ENCODE measurements around the gene TBC1D22A.

The TBC1D22A gene

DNA sequence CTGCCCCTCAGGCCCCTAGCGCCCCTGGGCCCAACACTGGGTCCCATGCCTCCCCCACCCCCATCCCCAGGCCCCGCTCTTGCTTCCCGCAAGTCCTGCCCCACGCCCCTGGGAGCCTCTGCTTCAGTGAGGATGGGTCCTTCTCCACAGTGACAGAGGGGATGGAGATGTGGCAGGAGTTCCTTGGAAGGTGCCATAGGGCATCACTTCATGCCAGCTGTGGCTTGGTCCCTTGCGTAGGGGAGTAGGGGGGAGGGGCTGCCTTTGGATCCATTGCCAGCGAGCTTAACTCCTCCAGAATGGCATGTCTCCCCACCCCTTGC, 9.5 kb upstream of the TBC1D22A start:
- DNase-seq (ENCODE audit: low read depth in 1 of 2, low spot score in 1 of 2): no peak

DNA sequence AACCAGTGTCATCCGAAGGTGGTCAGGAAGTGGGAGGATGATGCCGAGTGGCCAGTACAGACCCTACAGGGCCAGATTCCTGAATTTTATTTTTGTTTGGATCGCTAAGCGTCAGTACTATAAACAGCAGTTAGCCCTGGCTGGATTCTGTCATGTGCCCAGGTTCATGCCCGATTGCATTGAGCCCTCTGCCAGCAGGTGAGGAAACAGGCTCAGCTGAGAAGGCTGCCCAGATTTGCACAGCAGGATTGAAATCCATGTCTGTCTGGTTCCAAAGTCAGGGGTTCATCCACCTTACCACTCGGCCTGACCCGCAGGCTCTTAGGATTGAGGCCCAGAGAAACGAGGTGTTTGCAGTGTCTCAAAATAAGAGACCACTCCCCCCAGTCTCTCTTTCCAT, 9.1 kb upstream of the TBC1D22A start:
- DNase-seq (ENCODE audit: low read depth in 1 of 2, low spot score in 1 of 2): no peak

DNA sequence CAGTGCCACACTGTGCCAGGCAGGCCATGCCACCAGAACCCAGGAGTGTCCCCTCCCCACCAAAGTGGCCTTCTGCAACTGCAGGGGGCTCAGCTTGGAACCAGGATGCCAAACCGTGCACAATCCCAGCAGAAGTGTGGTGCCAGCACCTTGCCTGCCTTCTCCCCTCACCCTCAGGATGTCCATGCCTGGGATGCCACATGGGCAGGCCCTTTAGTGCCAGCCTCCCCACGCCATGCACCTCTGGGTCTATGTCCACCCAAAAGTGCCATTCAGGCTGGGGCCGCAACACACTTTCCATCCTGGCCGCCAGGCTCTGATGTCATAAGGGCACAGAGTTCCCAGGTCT, 8.7 kb upstream of the TBC1D22A start:
- no peak for DNase-seq (ENCODE audit: low read depth in 1 of 2, low spot score in 1 of 2)

DNA sequence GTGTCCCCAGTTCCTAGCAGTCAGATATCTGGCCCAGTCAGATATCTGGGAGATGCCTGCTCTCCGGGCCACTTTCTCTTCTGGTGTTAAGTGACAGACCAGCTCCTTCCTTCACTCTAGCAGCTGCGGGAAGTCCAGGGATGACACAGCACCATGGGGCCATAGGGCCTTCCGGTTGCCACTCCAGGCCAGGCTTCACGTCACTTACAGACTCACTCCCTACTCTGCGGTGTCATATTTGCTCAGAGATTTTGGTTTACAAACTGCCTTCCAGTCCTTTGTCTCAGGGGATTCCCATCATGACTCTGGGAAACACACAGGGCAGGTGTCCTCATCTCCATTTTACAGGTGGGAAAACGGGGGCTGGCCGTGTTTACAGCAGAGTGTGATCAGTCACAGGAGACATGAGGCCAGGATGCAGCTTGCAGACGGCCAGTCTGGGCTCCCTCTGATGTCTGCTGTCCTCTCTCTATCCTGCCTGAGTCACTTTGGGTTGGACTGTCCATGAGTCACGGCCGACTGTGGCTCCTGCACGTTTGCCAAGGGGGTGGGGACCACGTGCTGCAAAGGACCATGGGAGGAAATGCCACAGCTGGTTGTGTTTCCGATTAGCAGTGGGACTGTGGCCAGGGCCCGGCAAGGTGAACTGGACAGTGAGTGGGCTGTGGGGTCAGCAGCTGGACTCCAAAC, 8.2 kb upstream of the TBC1D22A start:
- DNase-seq (ENCODE audit: low read depth in 1 of 2, low spot score in 1 of 2): no peak

DNA sequence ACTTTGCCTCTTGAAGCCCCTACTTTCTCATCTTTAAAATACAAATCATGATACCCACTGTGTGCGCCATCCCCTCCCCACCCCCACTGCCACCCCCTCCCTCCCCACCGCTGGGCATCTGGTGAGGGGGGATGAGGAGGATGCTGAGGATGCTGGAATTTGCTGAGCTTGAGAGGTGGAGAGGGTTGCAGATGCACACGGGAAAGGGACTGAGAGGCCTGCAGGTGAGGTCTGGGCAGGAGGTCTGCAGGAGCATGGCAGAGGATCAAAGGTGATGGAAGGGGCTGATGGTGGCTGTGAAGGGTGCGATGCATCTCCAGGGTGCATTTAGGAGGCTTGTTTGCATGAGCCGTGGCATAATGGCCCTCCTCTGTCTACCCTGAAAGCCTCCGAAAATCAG, 7.6 kb upstream of the TBC1D22A start:
- no peak for DNase-seq (ENCODE audit: low read depth in 1 of 2, low spot score in 1 of 2)

DNA sequence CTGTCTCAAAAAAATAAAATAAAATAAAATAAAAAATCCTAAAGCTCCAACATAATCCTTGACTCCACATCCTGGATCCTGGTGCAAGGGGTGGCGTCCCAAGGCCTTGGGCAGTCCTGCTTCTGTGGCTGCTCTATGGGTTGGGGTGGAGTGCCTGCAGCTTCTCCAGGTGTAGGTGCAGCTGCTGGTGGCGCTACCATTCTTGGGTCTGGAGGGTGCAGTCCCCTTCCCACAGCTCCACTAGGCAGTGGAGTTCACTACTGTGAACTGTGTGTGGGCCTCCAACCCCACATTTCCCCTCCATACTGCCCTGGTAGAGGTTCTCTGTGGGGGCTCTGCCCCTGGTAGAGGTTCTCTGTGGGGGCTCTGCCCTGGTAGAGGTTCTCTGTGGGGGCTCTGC, 6.9 kb upstream of the TBC1D22A start:
- DNase-seq (ENCODE audit: low read depth in 1 of 2, low spot score in 1 of 2): no peak

DNA sequence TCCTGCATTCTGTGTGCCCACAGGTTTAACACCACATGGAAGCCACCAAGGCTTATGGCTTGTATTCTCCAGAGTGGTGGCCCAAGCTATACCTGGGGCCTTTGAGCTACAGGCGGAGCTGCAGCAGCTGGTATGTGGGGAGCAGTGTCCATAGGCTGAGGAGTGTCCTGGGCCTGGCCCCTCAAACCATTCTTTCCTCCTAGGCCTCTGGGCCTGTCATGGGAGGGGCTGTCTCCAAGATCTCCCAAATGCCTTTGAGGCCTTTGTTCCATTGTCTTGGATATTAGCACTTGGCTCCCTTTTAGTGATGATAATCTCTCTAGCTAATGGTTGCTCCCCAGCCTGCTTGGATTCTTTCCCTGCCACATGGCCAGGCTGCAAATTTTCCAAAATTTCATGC, 6.4 kb upstream of the TBC1D22A start:
- no peak for DNase-seq (ENCODE audit: low read depth in 1 of 2, low spot score in 1 of 2)

DNA sequence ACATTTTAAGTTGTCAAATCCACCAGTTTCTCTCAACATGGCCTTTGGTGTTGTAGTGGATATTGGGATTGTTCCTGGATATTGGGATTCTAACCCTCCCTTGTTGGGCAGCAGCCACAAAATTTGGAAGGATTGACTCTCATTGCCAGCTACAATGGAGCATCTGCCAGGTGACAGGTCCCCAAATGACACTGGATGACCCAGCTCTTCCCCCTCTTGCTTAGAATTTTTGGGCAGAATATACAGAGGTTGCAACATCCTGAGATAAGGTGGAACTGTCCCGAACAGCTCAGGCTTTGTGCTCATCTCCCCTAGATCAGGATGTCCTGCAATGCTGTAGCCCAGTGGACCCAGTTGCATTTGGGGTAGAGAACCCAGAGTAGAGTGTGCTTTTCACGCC, 5.3 kb upstream of the TBC1D22A start:
- no peak for DNase-seq (ENCODE audit: low read depth in 1 of 2, low spot score in 1 of 2)

DNA sequence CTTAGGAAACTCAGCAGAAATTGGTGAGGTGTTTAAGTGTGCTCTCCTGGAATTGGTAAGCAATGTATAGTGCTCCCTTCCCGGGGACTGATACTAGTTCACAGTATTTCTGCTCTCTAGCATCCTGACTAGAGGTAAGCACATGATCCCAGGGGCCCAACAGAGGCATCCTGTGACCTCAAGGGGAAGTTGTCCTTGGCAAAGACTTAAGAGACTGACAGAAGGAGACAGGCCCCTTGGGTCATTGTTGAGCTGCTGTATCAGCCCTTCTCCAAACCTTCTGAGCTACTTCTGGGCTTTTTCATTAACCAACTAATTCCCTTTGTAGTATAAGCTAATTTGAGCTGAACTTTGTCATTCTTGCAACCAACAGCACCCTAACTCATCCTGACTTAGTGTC, 4.3 kb upstream of the TBC1D22A start:
- DNase-seq (ENCODE audit: low read depth in 1 of 2, low spot score in 1 of 2): no peak

DNA sequence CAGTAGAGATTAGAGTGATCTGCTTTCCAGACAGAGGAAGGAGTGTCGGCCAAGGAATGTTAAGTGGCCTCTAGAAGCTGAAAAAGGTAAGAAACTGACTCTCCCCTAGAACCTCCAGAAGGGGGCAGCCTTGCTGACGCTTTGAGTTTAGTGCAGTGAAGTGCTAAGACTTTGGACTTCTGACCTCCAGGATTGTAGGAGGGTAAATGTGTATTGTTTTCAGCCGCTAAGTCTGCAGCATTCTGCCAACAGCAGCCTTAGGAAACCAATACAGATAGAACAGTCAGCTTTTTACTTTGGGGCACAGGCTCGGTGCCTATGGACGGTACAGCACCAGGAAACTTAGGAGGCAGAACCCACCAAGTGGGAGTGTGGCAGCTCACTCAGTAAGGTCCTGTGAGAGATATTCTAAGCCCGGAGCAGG, 3.6 kb upstream of the TBC1D22A start:
- no peak for DNase-seq (ENCODE audit: low read depth in 1 of 2, low spot score in 1 of 2)

DNA sequence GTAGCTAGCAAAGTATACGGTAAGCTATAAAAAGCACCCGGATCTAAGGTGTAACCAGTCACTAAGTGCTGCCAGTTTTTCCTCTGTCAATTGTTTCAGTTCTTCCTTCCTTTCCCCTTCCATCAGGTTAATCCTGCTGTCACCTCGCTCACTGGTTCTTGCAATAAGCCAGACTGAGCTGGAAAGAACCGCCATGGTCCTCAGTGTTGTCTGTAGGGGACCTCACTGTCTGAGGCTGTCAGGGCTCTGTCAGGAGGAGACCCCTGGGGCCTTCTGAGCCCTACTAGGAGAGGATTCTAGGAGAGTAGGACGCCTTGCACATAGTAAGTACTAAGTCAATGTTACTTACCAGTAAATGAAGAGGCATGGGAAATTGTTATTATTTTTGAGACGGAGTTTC, 1.4 kb upstream of the TBC1D22A start:
- DNase-seq (ENCODE audit: low read depth in 1 of 2, low spot score in 1 of 2): no peak

DNA sequence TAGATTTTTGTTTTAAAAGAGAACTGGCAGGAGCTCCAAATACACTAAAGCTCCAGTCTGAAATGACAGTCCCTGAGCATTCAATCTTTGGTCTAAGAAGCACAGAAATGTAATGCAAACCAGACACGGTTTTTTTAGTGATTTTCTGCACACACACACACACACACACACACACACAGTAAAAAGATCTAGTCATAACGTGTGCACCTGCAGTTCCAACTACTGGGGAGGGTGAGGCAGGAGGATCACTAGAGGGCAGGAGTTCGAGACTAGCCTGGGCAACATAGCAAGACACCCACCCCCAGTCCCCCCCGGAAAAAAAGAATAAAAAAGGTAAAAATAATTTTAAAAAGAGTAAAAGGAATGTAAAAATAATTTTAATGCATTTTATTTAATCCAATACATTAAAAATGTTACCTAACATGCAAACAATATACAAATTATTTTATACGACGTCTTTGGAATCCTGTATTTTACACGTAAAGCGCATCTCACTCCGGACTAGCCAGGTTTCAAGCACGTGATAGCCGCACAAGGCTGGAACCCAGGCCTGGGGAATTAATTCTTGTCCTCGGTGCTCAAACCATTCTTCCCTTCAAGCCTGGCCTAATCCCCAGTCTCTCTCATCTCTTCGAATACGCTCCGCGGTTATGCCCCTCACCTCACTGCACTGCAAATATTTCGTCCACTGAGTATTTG, 762 bp upstream of the TBC1D22A start:
- no peak for DNase-seq (ENCODE audit: low read depth in 1 of 2, low spot score in 1 of 2)

DNA sequence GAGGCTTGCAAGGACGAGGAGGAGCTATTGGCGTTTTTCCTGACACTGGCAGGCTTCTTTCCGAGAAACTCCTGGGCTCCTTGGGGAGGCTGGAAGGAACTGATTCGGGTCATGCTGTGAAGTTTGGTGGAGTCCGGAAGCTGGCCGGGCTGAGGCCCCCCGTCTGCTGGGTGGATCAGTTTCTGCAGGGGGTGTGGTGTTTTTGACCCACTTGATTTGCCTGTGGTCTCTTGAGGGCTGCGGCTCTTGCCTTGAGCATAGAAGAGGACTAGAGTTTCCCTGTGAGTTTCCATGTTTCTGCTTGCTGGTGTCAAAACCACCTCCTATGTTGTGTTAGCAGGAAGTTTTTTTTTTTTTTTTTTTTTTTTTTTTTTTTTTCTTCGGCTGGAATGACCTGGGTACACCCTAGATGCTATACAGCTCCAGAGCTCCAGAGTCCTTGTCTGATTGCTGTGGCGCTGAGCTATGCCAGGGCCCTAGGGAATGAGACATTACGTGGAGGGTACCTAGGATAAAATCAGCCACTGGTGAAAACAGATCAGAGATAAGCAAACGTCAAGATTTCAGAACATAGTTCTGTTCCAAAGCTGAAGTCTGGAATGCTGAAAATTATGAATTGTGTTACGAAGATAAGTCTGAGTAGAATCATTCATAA, 728 bp downstream of the TBC1D22A start:
- DNase-seq (ENCODE audit: low read depth in 1 of 2, low spot score in 1 of 2): no peak

DNA sequence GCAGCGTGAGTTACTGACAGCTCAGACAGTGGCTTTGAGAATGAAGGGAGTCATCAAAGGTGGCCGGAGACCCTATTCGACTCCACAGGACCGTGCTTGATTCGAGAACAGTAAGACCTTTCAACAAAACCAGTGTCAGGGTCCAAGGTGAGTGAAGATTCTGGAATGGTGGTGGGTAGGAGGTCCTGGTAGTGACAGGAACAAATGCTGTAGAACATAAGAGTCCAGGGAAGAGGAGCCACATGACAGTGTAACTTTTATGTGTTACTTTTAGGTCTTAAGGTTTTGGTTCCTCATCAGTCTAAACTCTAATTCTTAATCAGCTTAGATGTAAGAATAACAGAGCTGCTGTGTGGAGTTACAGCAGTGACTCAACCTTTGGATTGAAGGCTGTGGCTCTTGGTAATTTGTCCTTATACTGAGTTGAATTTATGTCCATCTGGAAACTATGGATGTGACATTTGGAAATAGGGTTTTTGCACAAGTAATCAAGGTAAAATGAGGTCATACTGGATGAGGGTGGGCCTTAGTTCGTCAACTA, 1.8 kb downstream of the TBC1D22A start:
- no peak for DNase-seq (ENCODE audit: low read depth in 1 of 2, low spot score in 1 of 2)

DNA sequence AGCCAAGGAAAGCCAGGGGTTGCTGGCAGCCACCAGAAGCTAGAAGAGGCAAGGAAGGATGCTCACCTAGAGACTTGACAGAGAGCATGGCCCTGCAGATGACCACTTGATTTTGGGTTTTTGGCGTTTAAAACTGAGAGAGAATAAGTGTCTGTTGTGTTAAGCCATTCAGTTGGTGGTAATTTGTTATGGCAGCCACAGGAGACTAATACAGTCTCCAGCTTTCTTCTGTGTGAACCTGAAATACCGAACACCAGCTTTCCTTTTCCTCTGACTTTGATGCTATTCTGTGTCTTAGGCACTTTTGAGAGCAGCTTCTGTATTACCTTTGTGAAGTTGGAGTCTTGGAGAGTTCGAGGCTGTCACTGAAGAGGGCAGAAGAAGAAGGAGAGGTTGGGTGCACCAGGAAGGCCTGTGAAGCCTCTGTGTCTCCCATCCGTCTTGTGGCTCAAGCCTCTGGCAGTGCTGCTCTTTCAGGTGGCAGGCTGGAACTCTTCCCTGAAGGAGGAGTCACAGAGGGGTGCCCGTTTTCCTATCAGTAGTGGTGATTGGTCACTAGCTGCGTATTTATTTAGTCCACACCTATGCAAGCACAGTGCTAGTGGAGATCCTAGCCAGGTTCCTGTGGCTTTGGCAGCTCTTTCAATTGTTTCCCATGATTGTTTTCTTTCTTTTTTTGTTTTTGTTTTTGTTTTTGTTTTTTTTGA, 2.5 kb downstream of the TBC1D22A start:
- DNase-seq (ENCODE audit: low read depth in 1 of 2, low spot score in 1 of 2): no peak

DNA sequence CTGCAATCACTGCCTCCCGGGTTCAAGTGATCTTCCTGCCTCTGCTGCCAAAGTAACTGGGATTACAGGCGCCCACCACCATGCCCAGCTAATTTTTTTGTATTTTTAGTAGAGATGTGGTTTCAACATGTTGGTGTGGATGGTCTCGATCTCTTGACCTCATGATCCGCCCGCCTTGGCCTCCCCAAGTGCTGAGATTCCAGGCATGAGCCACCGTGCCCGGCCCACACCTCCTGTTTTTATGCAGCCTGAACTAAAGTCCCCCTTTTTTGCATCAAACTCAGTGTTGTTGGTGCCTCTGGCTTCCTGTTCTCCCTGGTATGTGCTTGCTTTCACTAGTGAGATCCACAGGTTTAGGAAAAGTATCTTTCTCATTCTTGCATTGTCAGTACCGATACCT, 4.2 kb downstream of the TBC1D22A start:
- DNase-seq (ENCODE audit: low read depth in 1 of 2, low spot score in 1 of 2): no peak

DNA sequence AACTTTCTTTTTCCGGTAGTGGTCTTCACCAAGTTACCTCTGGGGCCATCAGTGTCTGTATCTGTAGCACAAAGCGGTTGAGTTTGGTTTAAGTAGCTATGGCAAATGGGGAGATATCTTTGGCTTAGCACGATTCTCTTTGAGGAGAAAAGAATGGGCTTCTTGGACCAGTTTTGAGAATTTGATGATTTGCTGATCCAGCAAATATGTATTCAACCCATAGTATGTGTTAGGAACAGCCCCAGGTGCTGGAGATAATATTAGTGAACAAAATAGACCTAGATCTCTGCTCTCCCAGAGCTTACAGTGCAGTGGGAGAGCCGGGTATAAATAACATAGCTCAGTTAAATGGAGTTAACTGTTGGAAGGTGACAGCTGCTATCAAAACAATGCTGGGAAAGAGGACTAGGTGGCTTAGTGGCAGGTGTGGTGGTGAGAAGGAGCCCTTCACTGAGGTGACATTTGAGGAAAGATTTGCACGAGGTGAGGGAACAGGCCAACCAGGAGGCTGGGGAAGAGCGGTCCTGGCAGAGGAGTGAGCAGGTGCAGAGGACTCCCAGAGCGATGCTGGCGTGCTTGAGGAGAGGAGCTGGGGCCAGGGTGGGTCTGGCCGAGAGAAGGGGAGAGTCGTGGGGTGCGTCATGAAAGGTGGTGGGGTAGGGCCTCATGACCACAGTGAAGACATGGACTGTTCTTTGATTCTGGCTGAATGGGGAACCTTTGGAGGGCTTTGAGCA, 5.0 kb downstream of the TBC1D22A start:
- DNase-seq (ENCODE audit: low read depth in 1 of 2, low spot score in 1 of 2): no peak

DNA sequence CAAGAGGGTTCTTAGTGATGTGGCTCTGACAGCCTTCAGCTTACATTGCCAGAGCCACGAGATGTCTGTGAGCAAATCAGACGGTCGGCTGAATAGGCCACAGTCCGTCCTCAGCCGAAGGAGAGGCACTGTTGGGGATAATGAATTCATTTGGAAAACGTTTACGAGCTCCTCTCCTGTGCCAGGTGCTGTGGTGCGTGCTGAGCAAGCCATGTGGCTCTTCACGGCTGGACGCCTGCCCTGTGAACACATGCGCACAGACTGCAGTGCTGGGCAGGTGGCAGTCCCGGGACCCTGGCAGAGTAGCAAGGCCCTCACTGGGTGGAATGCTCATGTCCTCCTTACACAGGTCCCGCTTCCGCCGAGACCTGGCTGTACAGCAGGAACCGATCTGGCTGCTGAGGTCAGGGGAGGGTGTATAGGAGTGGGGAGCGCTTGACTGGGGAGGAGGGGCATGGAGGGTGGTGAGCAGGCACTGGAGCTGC, 6.8 kb downstream of the TBC1D22A start:
- no peak for DNase-seq (ENCODE audit: low read depth in 1 of 2, low spot score in 1 of 2)

DNA sequence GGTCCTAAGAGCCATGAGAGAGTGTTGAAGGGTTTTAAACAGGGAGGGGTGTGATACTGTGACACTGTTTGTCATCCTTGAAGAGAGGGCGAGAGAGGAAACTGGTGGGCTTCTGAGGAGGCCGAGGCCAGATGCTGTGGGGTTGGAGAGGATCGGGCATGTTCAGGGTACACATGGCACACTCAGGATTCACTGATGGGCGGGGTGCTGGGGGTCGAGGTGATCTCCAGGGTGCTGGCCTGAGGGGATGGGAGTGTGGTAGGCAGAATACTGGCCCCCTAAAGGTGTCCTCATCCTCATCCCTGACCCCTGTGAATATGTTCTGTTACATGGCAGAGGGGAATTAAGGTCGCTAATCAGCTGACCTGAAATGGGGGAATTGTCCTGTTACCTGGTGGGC, 7.3 kb downstream of the TBC1D22A start:
- DNase-seq (ENCODE audit: low read depth in 1 of 2, low spot score in 1 of 2): no peak

DNA sequence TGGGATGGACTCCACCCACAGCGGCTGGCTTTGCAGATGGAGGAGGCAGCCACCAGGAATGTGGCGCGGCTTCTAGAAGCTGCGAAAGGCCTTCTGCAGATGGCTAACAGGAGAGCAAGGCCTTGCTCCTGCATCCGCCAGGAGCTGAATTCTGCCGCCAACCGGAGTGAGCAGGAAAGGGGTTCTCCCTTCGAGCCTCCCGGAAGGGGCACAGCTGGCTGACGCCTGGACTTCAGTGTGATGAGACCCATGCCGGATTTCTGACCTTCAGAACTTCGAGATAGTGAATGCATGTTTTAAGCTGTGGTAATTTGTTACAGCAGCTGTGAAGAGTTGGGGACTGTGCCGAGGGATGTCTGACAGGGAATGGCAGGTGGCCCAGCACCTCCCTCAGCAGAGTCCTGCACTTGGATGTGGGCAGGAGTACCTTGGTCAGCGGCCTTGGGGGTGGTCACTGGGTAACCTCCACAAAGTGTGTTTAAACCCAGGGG, 7.7 kb downstream of the TBC1D22A start:
- DNase-seq (ENCODE audit: low read depth in 1 of 2, low spot score in 1 of 2): no peak

DNA sequence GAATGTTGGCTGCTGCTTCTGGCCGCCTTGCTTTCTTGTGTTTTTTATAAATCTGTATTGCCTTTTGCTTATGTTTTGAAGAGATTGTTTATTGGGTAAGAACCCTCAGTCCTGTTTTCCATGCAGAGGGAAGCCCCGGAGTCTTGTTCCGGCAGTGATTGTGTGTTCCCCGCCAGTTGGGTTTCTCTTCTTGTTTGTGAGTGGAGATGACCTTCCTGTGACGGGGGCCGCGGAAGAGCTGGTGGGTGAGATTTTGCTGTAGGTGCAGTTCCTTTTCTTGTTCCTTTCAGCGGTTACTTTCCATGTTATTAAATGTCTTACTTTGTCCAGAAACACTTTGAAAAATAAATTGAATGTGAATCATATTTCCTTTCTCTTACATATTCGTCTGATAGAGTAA, 8.3 kb downstream of the TBC1D22A start:
- DNase-seq (ENCODE audit: low read depth in 1 of 2, low spot score in 1 of 2): no peak
